HepG2 (cell line): ENCODE results near the gene CTPS2. TPM values are rescaled to one million over a fixed set of nuclear protein-coding genes. Genes with fewer than 3 reads are reported as not detected.

Source experiments
- ATF7 ChIP-seq, 2 experiments: fragments of 450-650 bp in 1 of 2; sonication (generic) in 1 of 2; formaldehyde crosslinking in 1 of 2; IDR thresholded peaks; 2 replicates each; pipeline versions ENCODE4 v1.4.0 to v1.6.1; 2016 to 2020; ENCODE audit warnings: antibody characterized with exemption in 1 of 2, mild to moderate bottlenecking in 1 of 2, missing genetic modification reagents in 1 of 2
- FOXA3 ChIP-seq: IDR thresholded peaks from 2 replicates; pipeline ENCODE4 v1.6.1; 2016; ENCODE audit warnings: missing genetic modification reagents, missing compliant biosample characterization
- FOXP1 ChIP-seq, 2 experiments: fragments of 450-650 bp in 1 of 2; IDR thresholded peaks; 2 replicates each; pipeline ENCODE4 v1.6.1; 2017 to 2018; ENCODE audit warnings: antibody characterized with exemption in 1 of 2
- GTF2F1 ChIP-seq: fragments of 150-350 bp; IDR thresholded peaks from 2 replicates; pipeline ENCODE4 v1.6.1; 2014; ENCODE audit warnings: low read length
- HDAC1 ChIP-seq: sonication (generic); formaldehyde crosslinking; IDR thresholded peaks from 2 replicates; pipeline ENCODE4 v1.5.1; 2020; ENCODE audit warnings: mild to moderate bottlenecking, missing genetic modification reagents
- HDAC2 ChIP-seq: sonication (generic); formaldehyde crosslinking; IDR thresholded peaks from 2 replicates; pipeline ENCODE4 v1.4.0; 2020; ENCODE audit warnings: missing genetic modification reagents
- NR2F2 ChIP-seq: IDR thresholded peaks from 2 replicates; pipeline ENCODE4 v1.6.1; 2012; ENCODE audit warnings: low read depth, inconsistent platforms, borderline replicate concordance
- SAP130 ChIP-seq: IDR thresholded peaks from 2 replicates; pipeline ENCODE4 v1.6.1; 2016; ENCODE audit warnings: low read depth
- THAP11 ChIP-seq: IDR thresholded peaks from 2 replicates; pipeline ENCODE4 v1.6.1; 2016; ENCODE audit warnings: missing biosample characterization, missing genetic modification reagents
- ZIK1 ChIP-seq: sonication (generic); formaldehyde crosslinking; IDR thresholded peaks from 2 replicates; pipeline ENCODE4 v1.5.0; 2020; ENCODE audit warnings: mild to moderate bottlenecking, low read depth, missing genetic modification reagents, borderline replicate concordance
- ZNF460 ChIP-seq: sonication (generic); formaldehyde crosslinking; IDR thresholded peaks from 2 replicates; pipeline ENCODE4 v1.5.1; 2020; ENCODE audit warnings: missing genetic modification reagents, mild to moderate bottlenecking, borderline replicate concordance
- ZNF572 ChIP-seq: sonication (generic); formaldehyde crosslinking; IDR thresholded peaks from 2 replicates; pipeline ENCODE4 v1.5.1; 2020; ENCODE audit warnings: mild to moderate bottlenecking, missing genetic modification reagents
- polyA plus RNA-seq, 8 experiments: library from polyadenylated mRNA; depleted of rRNA in 3 of 8; stranded (reverse) in 7 of 8; unstranded in 1 of 8; fragments of >200 nt; fragmentation: Illumina TruSeq in 4 of 8; extraction: Trizol in 4 of 8; gene quantifications; 2 replicates each; pipeline versions ENCODE4 v1.2.1 to v1.2.3, GENCODE V29; 2011 to 2016; ENCODE audit warnings: low read depth in 4 of 8, missing spikeins in 1 of 8, mixed read lengths in 1 of 8; ENCODE audit not compliant: insufficient read depth in 1 of 8
- total RNA-seq, 5 experiments: library from RNA; depleted of rRNA; stranded (reverse); fragments of >200 nt; fragmentation: Illumina TruSeq; extraction: Trizol; gene quantifications; 2 replicates each; pipeline ENCODE4 v1.2.3, GENCODE V29; 2016; ENCODE audit warnings: low read depth in 1 of 5
- TF ChIP-seq, protein P1 (sequence below): IDR thresholded peaks from 2 replicates; pipeline ENCODE4 v1.6.1; 2016; ENCODE audit warnings: low read depth, missing genetic modification reagents, missing compliant biosample characterization
- TF ChIP-seq, protein P2 (sequence below), 2 experiments: sonication (generic) in 1 of 2; formaldehyde crosslinking in 1 of 2; IDR thresholded peaks; 2 replicates each; pipeline versions ENCODE4 v1.4.0 to v1.6.1; 2016 to 2020; ENCODE audit warnings: borderline replicate concordance in 1 of 2, low read depth in 1 of 2, mild to moderate bottlenecking in 1 of 2, missing genetic modification reagents in 1 of 2
- TF ChIP-seq, protein P3 (sequence below): sonication (generic); formaldehyde crosslinking; IDR thresholded peaks from 2 replicates; pipeline ENCODE4 v1.5.0; 2020; ENCODE audit warnings: missing genetic modification reagents
- TF ChIP-seq, protein P4 (sequence below): sonication (generic); formaldehyde crosslinking; IDR thresholded peaks from 2 replicates; pipeline ENCODE4 v1.4.0; 2020; ENCODE audit warnings: missing genetic modification reagents

The CTPS2 gene
- total and polyA plus RNA-seq, 2 of the 13 experiments (the other 11 are each of a cell fraction or from before 2014, with no cell fraction given), result 10.3 to 26.1 TPM

DNA sequence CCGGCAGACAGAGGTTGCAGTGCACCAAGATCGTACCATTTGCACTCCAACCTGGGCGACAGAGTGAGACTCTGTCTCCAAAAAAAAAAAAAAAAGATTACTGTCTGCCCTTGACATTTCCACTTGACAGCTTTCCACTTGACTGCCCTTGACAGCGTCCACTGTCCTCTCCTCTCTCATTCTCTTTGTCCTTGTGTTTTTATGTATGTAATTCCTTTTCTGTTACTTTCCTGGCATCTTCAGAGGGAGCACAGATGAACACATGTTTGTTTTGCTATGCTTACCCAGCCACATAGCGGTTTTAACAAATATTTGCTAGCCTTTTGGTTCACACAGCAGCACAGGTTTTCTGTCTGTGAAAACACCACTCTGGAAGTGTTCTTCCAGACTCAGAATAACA, 33.2 kb upstream of the CTPS2 start (continued):
- TF ChIP-seq, protein P1, sequence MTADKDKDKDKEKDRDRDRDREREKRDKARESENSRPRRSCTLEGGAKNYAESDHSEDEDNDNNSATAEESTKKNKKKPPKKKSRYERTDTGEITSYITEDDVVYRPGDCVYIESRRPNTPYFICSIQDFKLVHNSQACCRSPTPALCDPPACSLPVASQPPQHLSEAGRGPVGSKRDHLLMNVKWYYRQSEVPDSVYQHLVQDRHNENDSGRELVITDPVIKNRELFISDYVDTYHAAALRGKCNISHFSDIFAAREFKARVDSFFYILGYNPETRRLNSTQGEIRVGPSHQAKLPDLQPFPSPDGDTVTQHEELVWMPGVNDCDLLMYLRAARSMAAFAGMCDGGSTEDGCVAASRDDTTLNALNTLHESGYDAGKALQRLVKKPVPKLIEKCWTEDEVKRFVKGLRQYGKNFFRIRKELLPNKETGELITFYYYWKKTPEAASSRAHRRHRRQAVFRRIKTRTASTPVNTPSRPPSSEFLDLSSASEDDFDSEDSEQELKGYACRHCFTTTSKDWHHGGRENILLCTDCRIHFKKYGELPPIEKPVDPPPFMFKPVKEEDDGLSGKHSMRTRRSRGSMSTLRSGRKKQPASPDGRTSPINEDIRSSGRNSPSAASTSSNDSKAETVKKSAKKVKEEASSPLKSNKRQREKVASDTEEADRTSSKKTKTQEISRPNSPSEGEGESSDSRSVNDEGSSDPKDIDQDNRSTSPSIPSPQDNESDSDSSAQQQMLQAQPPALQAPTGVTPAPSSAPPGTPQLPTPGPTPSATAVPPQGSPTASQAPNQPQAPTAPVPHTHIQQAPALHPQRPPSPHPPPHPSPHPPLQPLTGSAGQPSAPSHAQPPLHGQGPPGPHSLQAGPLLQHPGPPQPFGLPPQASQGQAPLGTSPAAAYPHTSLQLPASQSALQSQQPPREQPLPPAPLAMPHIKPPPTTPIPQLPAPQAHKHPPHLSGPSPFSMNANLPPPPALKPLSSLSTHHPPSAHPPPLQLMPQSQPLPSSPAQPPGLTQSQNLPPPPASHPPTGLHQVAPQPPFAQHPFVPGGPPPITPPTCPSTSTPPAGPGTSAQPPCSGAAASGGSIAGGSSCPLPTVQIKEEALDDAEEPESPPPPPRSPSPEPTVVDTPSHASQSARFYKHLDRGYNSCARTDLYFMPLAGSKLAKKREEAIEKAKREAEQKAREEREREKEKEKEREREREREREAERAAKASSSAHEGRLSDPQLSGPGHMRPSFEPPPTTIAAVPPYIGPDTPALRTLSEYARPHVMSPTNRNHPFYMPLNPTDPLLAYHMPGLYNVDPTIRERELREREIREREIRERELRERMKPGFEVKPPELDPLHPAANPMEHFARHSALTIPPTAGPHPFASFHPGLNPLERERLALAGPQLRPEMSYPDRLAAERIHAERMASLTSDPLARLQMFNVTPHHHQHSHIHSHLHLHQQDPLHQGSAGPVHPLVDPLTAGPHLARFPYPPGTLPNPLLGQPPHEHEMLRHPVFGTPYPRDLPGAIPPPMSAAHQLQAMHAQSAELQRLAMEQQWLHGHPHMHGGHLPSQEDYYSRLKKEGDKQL (CRISPR knock-in tag), result peak; percentile 39; the same call in 1 of the 2 replicates
- TF ChIP-seq, protein P2, sequence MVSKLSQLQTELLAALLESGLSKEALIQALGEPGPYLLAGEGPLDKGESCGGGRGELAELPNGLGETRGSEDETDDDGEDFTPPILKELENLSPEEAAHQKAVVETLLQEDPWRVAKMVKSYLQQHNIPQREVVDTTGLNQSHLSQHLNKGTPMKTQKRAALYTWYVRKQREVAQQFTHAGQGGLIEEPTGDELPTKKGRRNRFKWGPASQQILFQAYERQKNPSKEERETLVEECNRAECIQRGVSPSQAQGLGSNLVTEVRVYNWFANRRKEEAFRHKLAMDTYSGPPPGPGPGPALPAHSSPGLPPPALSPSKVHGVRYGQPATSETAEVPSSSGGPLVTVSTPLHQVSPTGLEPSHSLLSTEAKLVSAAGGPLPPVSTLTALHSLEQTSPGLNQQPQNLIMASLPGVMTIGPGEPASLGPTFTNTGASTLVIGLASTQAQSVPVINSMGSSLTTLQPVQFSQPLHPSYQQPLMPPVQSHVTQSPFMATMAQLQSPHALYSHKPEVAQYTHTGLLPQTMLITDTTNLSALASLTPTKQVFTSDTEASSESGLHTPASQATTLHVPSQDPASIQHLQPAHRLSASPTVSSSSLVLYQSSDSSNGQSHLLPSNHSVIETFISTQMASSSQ (IDR thresholded peaks at IDR 0.05; ENCODE audit: low read depth), result no peak
- TF ChIP-seq, protein P2 (CRISPR knock-in tag; IDR thresholded peaks at IDR 0.05; ENCODE audit: borderline replicate concordance), result no peak
- TF ChIP-seq HDAC1 (CRISPR knock-in tag), result 0 out of 2 replicates have a peak, but pooled peaks have one; percentile 45
- TF ChIP-seq THAP11 (CRISPR knock-in tag), result 0 out of 2 replicates have a peak, but pooled peaks have one; percentile 32
- peak; percentile 34; the same call in 1 of the 2 replicates for TF ChIP-seq HDAC2 (CRISPR knock-in tag)
- no peak for TF ChIP-seq ZNF572 (CRISPR knock-in tag)
- no peak for TF ChIP-seq ATF7 (IDR thresholded peaks at IDR 0.05)
- no peak for TF ChIP-seq ATF7 (CRISPR knock-in tag; IDR thresholded peaks at IDR 0.05)
- TF ChIP-seq ZIK1 (CRISPR knock-in tag), result no peak
- TF ChIP-seq GTF2F1, result no peak
- peak; percentile 72 for TF ChIP-seq FOXA3 (CRISPR knock-in tag)
- TF ChIP-seq ZNF460, result no peak
- 0 out of 2 replicates have a peak, but pooled peaks have one; percentile 22 for TF ChIP-seq NR2F2
- TF ChIP-seq, protein P3, sequence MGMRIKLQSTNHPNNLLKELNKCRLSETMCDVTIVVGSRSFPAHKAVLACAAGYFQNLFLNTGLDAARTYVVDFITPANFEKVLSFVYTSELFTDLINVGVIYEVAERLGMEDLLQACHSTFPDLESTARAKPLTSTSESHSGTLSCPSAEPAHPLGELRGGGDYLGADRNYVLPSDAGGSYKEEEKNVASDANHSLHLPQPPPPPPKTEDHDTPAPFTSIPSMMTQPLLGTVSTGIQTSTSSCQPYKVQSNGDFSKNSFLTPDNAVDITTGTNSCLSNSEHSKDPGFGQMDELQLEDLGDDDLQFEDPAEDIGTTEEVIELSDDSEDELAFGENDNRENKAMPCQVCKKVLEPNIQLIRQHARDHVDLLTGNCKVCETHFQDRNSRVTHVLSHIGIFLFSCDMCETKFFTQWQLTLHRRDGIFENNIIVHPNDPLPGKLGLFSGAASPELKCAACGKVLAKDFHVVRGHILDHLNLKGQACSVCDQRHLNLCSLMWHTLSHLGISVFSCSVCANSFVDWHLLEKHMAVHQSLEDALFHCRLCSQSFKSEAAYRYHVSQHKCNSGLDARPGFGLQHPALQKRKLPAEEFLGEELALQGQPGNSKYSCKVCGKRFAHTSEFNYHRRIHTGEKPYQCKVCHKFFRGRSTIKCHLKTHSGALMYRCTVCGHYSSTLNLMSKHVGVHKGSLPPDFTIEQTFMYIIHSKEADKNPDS (CRISPR knock-in tag), result no peak
- no peak for TF ChIP-seq FOXP1 (IDR thresholded peaks at IDR 0.05)
- peak; percentile 75 for TF ChIP-seq FOXP1 (CRISPR knock-in tag; IDR thresholded peaks at IDR 0.05)
- TF ChIP-seq, protein P4, sequence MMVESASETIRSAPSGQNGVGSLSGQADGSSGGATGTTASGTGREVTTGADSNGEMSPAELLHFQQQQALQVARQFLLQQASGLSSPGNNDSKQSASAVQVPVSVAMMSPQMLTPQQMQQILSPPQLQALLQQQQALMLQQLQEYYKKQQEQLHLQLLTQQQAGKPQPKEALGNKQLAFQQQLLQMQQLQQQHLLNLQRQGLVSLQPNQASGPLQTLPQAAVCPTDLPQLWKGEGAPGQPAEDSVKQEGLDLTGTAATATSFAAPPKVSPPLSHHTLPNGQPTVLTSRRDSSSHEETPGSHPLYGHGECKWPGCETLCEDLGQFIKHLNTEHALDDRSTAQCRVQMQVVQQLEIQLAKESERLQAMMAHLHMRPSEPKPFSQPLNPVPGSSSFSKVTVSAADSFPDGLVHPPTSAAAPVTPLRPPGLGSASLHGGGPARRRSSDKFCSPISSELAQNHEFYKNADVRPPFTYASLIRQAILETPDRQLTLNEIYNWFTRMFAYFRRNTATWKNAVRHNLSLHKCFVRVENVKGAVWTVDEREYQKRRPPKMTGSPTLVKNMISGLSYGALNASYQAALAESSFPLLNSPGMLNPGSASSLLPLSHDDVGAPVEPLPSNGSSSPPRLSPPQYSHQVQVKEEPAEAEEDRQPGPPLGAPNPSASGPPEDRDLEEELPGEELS (CRISPR knock-in tag), result peak; percentile 41
- peak; percentile 79 for TF ChIP-seq SAP130
